Measurements from ENCODE around the gene SGK1. TPM values are rescaled to one million over a fixed set of nuclear protein-coding genes. Genes with fewer than 3 reads are reported as not detected.

The SGK1 gene
- polyA plus RNA-seq, 1 of the 3 experiments (the other 2 are of a cell fraction), result 440 TPM

DNA sequence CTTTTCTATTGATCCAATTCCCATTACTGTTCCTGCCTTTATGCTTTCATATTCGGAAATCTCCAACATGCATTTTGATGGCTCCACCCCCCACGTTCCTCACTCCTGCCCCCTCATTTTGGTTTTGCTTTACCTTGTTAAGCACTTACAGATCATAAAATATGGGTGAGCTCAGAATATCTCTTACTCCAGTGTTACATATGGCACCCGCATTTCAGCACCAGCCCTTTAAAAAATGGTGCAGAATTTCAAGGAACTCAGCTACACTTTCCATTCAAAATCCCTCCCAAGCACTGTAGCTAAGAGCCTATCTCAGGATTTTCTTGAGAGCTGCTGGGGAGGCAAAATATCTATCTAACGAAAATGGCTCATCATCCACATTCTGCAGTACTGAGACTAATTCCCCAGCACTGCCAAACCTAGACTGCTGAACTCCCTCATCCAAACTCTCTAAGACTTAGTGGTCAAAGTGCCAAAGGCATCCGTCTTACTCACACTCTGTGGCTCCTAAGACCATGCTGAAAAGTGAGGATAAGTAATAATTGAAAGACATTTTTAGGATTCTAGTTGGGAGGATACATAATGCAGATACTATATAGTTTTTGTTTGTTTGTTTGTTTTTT is 7.8 kb downstream of the SGK1 start:
- WGBS (ENCODE audit: low lambda C conversion rate), result 92% methylated on average over 5 of the region's 5 CpGs
- no peaks in the 10 kb centered on the region for H3K4me1 ChIP-seq (ENCODE audit: control insufficient read depth in 1 of 2, insufficient read depth in 2 of 2, low read depth in 1 of 2, low read length in 1 of 2)
- H3K4me2 ChIP-seq, result no peak overlapping the region
- no peaks in the 10 kb centered on the region for H4K20me1 ChIP-seq (ENCODE audit: insufficient read depth)
- H3K27me3 ChIP-seq (ENCODE audit: insufficient read depth), result no peaks in the 10 kb centered on the region
- no peak for DNase-seq
- H3K79me2 ChIP-seq (ENCODE audit: insufficient read depth), result no peaks in the 10 kb centered on the region
- ChIA-PET POLR2A (no interaction called here), CTCF (interaction anchor here (1.0 to 1.6 kb wide), 2 partner anchors 49 to 513 kb away, joined by 3 to 5 read pairs; no protein-coding TSS in a partner anchor)
- no peaks in the 10 kb centered on the region for H3K9me3 ChIP-seq
- H2AFZ ChIP-seq (ENCODE audit: low read depth), result no peak overlapping the region
- TF ChIP-seq, protein P1, sequence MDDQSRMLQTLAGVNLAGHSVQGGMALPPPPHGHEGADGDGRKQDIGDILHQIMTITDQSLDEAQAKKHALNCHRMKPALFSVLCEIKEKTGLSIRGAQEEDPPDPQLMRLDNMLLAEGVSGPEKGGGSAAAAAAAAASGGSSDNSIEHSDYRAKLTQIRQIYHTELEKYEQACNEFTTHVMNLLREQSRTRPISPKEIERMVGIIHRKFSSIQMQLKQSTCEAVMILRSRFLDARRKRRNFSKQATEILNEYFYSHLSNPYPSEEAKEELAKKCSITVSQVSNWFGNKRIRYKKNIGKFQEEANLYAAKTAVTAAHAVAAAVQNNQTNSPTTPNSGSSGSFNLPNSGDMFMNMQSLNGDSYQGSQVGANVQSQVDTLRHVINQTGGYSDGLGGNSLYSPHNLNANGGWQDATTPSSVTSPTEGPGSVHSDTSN (IDR thresholded peaks at IDR 0.05), result no peak
- no peak for TF ChIP-seq GATA2 (CRISPR knock-in tag; IDR thresholded peaks at IDR 0.05)
- TF ChIP-seq, protein P2, sequence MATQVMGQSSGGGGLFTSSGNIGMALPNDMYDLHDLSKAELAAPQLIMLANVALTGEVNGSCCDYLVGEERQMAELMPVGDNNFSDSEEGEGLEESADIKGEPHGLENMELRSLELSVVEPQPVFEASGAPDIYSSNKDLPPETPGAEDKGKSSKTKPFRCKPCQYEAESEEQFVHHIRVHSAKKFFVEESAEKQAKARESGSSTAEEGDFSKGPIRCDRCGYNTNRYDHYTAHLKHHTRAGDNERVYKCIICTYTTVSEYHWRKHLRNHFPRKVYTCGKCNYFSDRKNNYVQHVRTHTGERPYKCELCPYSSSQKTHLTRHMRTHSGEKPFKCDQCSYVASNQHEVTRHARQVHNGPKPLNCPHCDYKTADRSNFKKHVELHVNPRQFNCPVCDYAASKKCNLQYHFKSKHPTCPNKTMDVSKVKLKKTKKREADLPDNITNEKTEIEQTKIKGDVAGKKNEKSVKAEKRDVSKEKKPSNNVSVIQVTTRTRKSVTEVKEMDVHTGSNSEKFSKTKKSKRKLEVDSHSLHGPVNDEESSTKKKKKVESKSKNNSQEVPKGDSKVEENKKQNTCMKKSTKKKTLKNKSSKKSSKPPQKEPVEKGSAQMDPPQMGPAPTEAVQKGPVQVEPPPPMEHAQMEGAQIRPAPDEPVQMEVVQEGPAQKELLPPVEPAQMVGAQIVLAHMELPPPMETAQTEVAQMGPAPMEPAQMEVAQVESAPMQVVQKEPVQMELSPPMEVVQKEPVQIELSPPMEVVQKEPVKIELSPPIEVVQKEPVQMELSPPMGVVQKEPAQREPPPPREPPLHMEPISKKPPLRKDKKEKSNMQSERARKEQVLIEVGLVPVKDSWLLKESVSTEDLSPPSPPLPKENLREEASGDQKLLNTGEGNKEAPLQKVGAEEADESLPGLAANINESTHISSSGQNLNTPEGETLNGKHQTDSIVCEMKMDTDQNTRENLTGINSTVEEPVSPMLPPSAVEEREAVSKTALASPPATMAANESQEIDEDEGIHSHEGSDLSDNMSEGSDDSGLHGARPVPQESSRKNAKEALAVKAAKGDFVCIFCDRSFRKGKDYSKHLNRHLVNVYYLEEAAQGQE (IDR thresholded peaks at IDR 0.05; ENCODE audit: low read depth, low read length), result no peak
- TF ChIP-seq NFIC (IDR thresholded peaks at IDR 0.05; ENCODE audit: borderline replicate concordance), result no peak
- no peak for TF ChIP-seq NRF1 (IDR thresholded peaks at IDR 0.05; ENCODE audit: low read depth, low read length)
- no peak overlapping the region for H3K9ac ChIP-seq
- H3K27ac ChIP-seq (ENCODE audit: low read depth in 2 of 2, low read length in 1 of 2), result no peak overlapping the region
- H3K36me3 ChIP-seq (replicated peaks in 1 of 2; ENCODE audit: control insufficient read depth in 1 of 2, insufficient read depth in 2 of 2, low read length in 1 of 2), result no peaks in the 10 kb centered on the region
- H3K9me2 ChIP-seq, result no peaks in the 10 kb centered on the region
- H3K4me3 ChIP-seq (ENCODE audit: low read depth in 2 of 2, low read length in 1 of 2), result no peak overlapping the region
- H3F3A ChIP-seq (replicated peaks; ENCODE audit: insufficient read depth), result peaks cover under 1% of the 10 kb centered on the region

DNA sequence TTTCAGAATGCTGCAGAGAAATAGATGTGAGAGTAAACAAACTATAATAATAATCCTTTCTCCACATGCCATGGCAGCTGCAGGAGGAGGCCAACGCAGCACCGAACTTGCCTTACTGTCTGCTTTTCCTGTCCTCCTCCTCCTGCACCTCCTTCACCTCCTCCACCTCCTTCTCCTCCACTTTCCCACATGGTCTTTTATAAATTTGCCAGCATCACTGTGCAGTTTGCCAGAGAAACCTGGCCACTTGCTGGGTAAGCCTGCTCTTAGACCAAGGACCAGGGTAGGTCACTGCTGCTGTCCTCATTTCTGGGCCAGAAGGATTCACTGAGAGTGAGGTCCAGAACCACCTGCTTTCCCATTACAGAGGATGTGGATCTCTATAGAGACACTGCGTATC is 8.7 kb downstream of the SGK1 start:
- CTCF ChIA-PET, result interaction anchor here (1.0 to 1.9 kb wide), 2 partner anchors 9 to 513 kb away, joined by 5 read pairs; partner anchors contain the start of gene SGK1
- no peak overlapping the region for H3K27ac ChIP-seq (ENCODE audit: low read depth in 2 of 2, low read length in 1 of 2)
- no peaks in the 10 kb centered on the region for H3K27me3 ChIP-seq (ENCODE audit: insufficient read depth)
- WGBS (ENCODE audit: low lambda C conversion rate), result 98% methylated on average over 3 of the region's 3 CpGs
- no peaks in the 10 kb centered on the region for H4K20me1 ChIP-seq (ENCODE audit: insufficient read depth)
- H3K9ac ChIP-seq, result no peak overlapping the region
- DNase-seq, result no peak
- H3K4me2 ChIP-seq, result no peak overlapping the region
- TF ChIP-seq TEAD4 (IDR thresholded peaks at IDR 0.05; ENCODE audit: borderline replicate concordance, insufficient read depth), result no peak
- TF ChIP-seq, protein P2 (IDR thresholded peaks at IDR 0.05; ENCODE audit: low read depth, low read length), result no peak
- TF ChIP-seq, protein P3, sequence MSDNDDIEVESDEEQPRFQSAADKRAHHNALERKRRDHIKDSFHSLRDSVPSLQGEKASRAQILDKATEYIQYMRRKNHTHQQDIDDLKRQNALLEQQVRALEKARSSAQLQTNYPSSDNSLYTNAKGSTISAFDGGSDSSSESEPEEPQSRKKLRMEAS (IDR thresholded peaks at IDR 0.05; ENCODE audit: low read depth), result no peak
- no peak for TF ChIP-seq YY1 (IDR thresholded peaks at IDR 0.05; ENCODE audit: low read depth)
- TF ChIP-seq, protein P4, sequence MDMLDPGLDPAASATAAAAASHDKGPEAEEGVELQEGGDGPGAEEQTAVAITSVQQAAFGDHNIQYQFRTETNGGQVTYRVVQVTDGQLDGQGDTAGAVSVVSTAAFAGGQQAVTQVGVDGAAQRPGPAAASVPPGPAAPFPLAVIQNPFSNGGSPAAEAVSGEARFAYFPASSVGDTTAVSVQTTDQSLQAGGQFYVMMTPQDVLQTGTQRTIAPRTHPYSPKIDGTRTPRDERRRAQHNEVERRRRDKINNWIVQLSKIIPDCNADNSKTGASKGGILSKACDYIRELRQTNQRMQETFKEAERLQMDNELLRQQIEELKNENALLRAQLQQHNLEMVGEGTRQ (IDR thresholded peaks at IDR 0.05; ENCODE audit: borderline replicate concordance, low read depth, low read length), result no peak
- no peak for TF ChIP-seq FOSL2 (IDR thresholded peaks at IDR 0.05; ENCODE audit: borderline replicate concordance, low read depth)
- no peak for TF ChIP-seq RFX5 (IDR thresholded peaks at IDR 0.05; ENCODE audit: low read length)
- TF ChIP-seq EZH2phosphoT487 (IDR thresholded peaks at IDR 0.05; ENCODE audit: borderline replicate concordance, low read depth), result no peak
- TF ChIP-seq MXI1 (IDR thresholded peaks at IDR 0.05; ENCODE audit: low read depth, low read length), result no peak
- TF ChIP-seq POLR2AphosphoS5 (IDR thresholded peaks at IDR 0.05; ENCODE audit: low read depth, low read length), result no peak
- no peak for TF ChIP-seq MEF2A (IDR thresholded peaks at IDR 0.05; ENCODE audit: borderline replicate concordance, low read depth)
- no peak for TF ChIP-seq GATA2 (CRISPR knock-in tag; IDR thresholded peaks at IDR 0.05)
- no peak for TF ChIP-seq SMC3 (IDR thresholded peaks at IDR 0.05; ENCODE audit: low read depth, low read length)
- no peak for TF ChIP-seq GABPA (IDR thresholded peaks at IDR 0.05; ENCODE audit: low read depth)
- no peak overlapping the region for H3K4me3 ChIP-seq (ENCODE audit: low read depth in 2 of 2, low read length in 1 of 2)
- no peaks in the 10 kb centered on the region for H3K79me2 ChIP-seq (ENCODE audit: insufficient read depth)
- no peak overlapping the region for H2AFZ ChIP-seq (ENCODE audit: low read depth)
- H3K4me1 ChIP-seq (ENCODE audit: control insufficient read depth in 1 of 2, insufficient read depth in 2 of 2, low read depth in 1 of 2, low read length in 1 of 2), result no peaks in the 10 kb centered on the region
- POLR2A ChIA-PET, result no interaction called here
- no peaks in the 10 kb centered on the region for H3F3A ChIP-seq (replicated peaks; ENCODE audit: insufficient read depth)
- H3K9me2 ChIP-seq, result no peaks in the 10 kb centered on the region
- H3K36me3 ChIP-seq (replicated peaks in 1 of 2; ENCODE audit: control insufficient read depth in 1 of 2, insufficient read depth in 2 of 2, low read length in 1 of 2), result no peaks in the 10 kb centered on the region
- H3K9me3 ChIP-seq, result no peaks in the 10 kb centered on the region

All from SK-N-SH (cell line).